Thyroid gland (tissue), 4 donors: ENCODE data around the gene SUPT20H.

Source experiments
- POLR2A ChIP-seq, 2 donors: fragments of 450-650 bp; IDR thresholded peaks; one replicate each; pipeline ENCODE4 v1.6.1; 2017; ENCODE audit warnings: antibody characterized with exemption in 2 of 2, mild to moderate bottlenecking in 2 of 2, moderate library complexity in 1 of 2
- TF ChIP-seq, protein P1 (sequence below), 6 experiments: fragments of 200-600 bp in 3 of 6; fragments of 450-650 bp in 3 of 6; sonication (generic) in 3 of 6; IDR thresholded peaks; one replicate each; pipeline ENCODE4 v1.5.1; 2016 to 2019; ENCODE audit warnings: antibody characterized with exemption in 6 of 6, mild to moderate bottlenecking in 2 of 6, inconsistent platforms in 1 of 6, moderate library complexity in 1 of 6

- no peak for TF ChIP-seq POLR2A (IDR thresholded peaks at IDR 0.05)
- TF ChIP-seq, protein P1, sequence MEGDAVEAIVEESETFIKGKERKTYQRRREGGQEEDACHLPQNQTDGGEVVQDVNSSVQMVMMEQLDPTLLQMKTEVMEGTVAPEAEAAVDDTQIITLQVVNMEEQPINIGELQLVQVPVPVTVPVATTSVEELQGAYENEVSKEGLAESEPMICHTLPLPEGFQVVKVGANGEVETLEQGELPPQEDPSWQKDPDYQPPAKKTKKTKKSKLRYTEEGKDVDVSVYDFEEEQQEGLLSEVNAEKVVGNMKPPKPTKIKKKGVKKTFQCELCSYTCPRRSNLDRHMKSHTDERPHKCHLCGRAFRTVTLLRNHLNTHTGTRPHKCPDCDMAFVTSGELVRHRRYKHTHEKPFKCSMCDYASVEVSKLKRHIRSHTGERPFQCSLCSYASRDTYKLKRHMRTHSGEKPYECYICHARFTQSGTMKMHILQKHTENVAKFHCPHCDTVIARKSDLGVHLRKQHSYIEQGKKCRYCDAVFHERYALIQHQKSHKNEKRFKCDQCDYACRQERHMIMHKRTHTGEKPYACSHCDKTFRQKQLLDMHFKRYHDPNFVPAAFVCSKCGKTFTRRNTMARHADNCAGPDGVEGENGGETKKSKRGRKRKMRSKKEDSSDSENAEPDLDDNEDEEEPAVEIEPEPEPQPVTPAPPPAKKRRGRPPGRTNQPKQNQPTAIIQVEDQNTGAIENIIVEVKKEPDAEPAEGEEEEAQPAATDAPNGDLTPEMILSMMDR (IDR thresholded peaks at IDR 0.05) = no peak
Measured at GRCh38 chr13:37011788-37012187, 47.7 kb downstream of the SUPT20H start.
